HG03439 (cell line): ENCODE results near the gene MYEOV.

Experiments
- ATAC-seq: cut with Tn5 transposase; IDR thresholded peaks from one replicate; pipeline ENCODE4 v1.9.1; 2021; ENCODE audit warnings: mild to moderate bottlenecking, moderate library complexity; ENCODE audit not compliant: unreplicated experiment

MYEOV gene

DNA sequence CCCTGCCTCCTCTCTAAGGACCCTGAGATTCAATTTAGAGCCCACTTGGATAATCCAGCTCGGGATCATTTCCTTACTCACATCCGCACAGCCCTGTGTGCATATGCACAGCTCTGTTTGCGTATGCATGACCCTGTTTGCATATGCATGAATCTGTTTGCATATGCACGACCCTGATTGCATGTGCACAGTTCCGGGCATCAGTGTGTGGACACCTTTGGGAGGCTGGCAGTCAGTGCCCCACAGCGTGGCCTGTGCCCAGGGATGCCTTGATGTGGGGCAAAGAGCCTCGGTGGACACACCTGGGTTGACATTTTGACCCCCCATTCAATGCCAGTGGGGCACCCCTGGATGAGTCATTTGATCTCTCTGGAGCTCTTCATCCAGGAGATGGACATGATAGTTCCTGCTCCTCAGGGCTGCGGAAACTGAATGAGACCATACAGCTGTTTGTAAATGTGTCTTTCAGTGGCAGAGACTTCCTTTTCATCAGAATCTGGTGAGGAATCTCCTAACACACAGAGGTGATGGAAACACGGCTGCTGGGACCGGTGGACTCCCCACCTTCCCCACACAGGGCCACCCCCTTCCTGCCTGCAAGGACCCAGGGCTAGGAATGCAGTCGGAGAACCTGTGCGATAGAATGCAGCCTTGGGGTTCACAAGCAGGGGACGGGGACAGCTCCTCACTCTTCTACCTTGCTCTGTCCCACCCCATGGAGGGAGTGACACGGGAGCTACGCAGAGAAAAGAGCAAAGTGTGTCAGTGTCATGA, 41.2 kb downstream of the MYEOV start:
- ATAC-seq: no peak

DNA sequence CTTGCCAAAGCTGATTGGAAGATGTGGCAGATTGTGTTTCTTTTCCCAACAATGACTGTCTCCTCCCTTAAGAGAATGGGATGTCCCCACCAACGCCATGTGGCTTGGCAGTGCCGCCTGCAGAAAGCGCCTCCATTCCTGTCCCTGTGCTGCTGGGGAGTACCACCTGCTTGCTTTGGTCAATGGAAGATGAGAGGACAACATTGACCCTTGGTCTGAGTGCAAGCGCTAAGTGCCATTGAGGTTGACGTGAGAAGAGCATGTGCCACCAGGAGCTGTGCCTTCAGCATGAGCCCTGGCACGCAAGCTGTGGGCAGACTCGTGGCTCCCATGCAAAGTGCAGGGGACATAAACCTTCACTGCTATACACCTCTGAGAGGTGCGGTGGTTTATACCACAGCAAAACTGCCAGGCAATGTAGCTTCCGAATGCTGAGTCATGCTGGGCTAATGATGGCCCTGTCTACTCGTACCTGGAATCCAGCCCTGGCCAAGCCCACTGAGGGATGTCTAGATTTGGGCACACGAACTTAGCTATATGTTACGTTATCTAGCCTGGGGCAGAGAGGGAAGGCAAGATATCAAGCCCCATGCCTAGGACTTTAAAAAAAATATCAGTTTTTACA, 41.9 kb downstream of the MYEOV start:
- no peak for ATAC-seq

DNA sequence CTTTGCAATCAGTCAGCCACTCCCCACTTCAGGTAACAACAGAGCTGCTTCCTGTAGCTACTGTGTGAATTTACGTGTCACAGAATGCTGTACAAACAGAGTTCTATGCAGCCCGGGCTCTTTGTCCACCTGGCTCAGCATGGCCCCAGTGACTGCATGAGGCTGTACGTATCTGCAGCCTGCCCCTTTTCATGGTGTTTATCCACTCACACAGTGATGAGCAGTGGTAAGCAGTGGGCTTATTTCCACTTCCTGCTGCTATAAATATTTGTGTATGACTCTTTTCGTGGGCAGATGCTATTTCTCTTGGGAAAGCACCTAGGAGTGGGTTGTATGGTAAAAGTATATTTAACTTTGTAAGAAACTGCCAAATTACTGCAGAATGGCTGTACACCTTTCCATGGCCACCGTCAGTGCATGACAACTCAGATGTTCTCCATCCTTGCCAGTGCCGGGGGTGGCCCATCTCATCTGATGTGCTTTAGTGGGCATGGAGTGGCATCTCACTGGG, 43.3 kb downstream of the MYEOV start:
- ATAC-seq: no peak

DNA sequence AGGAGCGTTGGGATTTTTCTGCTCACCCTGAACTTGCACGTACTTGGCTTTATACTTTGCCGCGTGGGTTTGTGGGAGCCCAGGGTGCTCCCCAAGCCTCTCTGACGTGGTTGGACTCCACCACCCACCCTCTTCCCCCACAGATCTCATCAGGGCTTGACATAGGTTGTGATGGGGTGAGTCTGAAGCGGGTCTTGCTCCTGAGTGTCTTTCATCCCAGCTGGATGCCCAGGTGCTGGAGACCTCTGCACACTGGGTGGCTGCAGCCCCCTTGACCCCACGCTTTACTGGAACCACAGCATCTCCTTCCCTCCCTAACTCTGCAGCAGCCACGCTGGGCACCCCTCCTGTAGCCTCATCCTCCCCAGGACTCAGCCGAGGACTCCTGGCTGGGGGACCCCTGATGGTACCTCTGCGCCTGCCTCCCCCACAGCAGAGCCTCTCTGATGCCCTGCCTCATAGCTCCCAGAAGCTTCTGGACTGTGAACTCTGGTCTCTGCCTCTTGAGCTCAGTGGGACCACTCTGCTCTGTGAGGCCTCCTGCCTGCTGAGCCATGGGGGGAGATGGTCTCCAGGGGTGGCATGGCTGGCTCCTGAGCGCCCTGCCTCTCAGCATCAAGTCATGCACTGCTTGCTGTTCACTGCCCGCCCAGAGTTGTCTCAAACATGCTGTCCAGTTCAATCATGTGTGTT, 45.2 kb downstream of the MYEOV start:
- ATAC-seq: no peak

DNA sequence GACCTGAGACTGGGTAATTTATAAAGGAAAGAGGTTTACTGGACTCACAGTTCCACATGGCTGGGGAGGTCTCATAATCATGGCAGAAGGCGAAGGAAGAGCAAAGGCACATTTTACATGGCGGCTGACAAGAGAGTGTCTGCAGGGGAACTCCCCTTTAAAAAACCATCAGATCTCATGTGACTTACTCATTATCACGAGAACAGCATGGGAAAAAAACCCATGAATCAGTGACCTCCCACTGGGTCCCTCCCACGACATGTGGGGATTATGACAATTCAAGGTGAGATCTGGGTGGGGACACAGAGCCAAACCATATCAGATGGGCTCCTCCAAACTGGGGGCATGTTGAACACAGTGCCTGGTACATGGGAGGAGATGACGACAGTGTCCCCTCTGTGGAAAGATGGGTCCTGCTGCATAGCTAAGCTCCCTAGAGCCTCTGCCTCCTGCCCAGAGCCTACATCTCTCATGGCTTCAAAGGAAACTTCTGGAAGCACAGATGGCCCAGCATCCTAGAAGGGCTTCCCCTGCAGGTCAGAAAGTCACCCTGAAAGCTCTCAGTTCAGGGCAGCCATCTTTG, 46.1 kb downstream of the MYEOV start:
- ATAC-seq: no peak

DNA sequence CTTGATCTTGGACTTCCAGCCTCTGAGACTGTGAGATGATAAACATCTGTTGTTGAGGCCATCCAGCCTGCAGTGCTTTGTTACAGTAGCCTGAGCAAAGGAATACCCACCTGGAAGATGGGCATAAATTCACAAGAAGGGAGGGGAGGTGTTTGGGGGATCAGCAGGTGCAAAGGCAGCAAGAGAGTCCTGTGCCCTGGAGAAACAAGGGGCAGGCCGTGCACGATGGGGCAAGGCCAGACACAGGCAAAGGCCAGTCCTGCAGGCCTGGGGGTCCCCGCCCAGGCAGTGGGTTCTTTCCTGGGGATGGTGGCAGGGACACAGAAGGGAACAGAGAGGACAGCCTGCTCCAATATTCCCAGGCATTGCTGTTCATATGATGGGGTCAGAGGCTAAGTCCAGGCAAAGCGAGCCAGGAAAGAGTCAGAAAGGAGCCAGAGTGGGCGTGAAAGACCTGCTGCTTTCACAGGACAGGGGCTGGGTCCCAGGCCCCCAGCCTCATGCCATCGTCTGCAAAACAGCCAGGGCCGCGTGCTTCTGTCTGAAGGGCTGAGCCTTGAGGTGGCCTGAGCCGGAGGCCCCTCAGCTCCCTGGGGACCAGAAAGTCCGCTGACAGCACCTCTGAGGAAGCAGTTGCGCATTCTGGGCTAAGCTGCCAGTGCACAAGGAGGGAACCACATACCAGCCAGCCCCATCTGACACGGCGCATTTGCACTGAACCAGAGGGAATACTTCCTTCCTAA, 48.8 kb downstream of the MYEOV start:
- ATAC-seq: no peak

DNA sequence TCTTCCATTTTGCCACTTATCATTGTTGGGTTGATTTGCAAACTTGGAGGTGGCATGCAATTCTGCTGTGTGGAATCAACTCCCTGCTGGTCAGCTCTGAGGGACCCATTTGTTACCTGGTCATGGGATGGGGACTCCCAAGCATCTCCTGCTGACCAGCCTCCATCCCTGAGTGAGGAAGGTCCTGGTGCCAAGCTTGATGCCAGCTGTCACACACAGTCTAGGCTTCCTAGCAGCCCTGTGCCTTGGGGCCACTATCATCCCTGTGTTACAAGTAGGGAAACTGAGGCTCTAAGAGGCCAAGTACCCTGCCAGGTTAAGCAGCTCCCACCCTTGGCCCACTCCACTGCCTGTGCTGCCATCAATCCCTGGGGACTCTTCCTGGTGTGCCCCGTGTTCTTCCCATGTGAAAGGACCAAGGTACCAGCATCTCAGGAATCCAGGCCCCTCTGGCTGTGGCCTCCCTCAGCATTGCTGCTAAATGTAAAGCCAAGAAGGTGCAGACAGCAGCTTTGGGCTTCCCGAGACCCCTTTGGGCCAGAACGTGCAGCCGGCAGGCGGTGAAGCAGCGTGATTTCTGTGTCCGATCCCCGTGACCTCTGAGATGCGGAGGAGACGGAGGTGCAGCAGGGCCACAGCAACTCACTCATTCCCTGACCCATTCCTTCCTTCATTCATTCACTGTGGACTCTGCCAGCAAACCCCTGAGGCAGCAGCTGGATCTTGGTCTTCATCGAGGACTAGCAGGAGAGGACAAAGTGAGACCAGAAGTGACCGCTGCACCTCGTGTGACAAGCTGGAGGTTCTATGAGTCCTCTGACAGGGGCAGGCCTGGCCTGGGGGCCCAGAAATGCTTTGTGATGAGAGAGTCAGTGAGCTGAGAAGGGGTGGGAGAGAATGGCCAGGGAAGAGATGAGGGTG, 49.7 kb downstream of the MYEOV start:
- no peak for ATAC-seq

DNA sequence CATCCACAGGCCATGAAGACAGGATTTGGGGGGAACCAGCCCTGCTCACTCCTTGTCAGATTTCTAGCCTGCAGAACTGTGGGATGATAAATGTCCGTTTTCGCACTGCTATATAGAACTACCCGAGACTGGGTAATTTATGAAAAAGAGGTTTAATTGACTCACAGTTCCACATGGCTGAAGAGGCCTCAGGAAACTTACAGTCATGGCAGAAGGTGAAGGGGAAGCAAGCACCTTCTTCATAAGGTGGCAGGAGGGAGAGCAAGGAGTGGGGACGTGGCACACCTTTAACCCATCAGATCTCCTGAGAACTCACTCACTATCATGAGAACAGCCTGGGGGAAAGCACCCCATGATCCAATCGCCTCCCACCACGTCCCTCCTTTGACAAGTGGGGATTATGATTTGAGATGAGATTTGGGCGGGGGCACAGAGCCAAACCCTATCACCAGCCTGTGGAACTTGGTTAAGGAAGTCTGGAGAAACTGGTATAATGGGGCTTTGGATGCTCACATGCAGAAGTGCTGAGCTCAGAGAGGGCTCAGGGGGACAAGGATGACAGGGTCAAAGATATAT, 50.7 kb downstream of the MYEOV start:
- no peak for ATAC-seq
